ENCODE data around the gene PARVB. TPM values are rescaled to one million over a fixed set of nuclear protein-coding genes. Genes with fewer than 3 reads are reported as not detected.

PARVB gene
- total RNA-seq, 2 donors from 2014 or later, result 43.8 to 86.5 TPM

- TF ChIP-seq CTCF (IDR thresholded peaks at IDR 0.05), result no peak
- Histone ChIP-seq H3K4me1 (no peaks in the 10 kb centered on the region), H3K27ac (peak overlapping the region in 1 of 2 donors; percentile 58), H3K4me3 (peak overlapping the region in 1 of 2 donors; percentile 30), H3K36me3 (no peaks in the 10 kb centered on the region), H3K27me3 (no peaks in the 10 kb centered on the region), H3K9me3 (no peaks in the 10 kb centered on the region)
- peak; percentile 67 for DNase-seq (ENCODE audit: low spot score)
Measured at GRCh38 chr22:44182588-44183286, 158.6 kb downstream of the PARVB start.

- Histone ChIP-seq H3K27me3 (no peaks in the 10 kb centered on the region), H3K36me3 (no peaks in the 10 kb centered on the region), H3K4me3 (no peak overlapping the region), H3K4me1 (no peaks in the 10 kb centered on the region), H3K27ac (no peak overlapping the region), H3K9me3 (no peaks in the 10 kb centered on the region)
- no peak for TF ChIP-seq CTCF (IDR thresholded peaks at IDR 0.05)
- no peak for DNase-seq (ENCODE audit: low spot score)
Measured at GRCh38 chr22:44183287-44183588, 159.1 kb downstream of the PARVB start.

DNA sequence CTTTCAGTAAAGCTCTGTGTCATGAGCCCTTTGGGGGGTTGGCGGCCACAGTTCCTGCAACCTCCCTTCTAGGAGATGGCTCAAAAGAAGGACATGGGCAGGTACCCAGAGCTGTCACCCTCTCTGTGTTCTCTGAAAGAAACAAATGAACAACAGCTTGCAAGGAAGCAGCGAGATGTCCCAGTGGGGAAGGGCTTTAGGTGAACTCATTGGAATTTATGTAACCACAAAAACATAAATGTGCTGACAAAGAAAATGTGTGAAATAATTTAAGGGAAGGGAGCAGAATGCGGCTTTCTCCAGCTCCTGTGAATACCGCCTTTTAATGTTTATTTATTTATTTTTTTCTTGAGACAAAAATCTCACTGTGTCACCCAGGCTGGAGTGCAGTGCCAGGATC lies 159.9 kb downstream of the PARVB start:
- H3K4me3 ChIP-seq, result no peak overlapping the region
- no peak overlapping the region for H3K27ac ChIP-seq
- H3K9me3 ChIP-seq, result no peaks in the 10 kb centered on the region
- H3K27me3 ChIP-seq, result no peaks in the 10 kb centered on the region
- no peaks in the 10 kb centered on the region for H3K36me3 ChIP-seq
- TF ChIP-seq CTCF (IDR thresholded peaks at IDR 0.05), result no peak
- no peak for DNase-seq (ENCODE audit: low spot score)
- no peaks in the 10 kb centered on the region for H3K4me1 ChIP-seq

- Histone ChIP-seq H3K27me3 (no peaks in the 10 kb centered on the region), H3K4me3 (no peak overlapping the region)
Measured at GRCh38 chr22:44185237-44186120, 161.4 kb downstream of the PARVB start.

DNA sequence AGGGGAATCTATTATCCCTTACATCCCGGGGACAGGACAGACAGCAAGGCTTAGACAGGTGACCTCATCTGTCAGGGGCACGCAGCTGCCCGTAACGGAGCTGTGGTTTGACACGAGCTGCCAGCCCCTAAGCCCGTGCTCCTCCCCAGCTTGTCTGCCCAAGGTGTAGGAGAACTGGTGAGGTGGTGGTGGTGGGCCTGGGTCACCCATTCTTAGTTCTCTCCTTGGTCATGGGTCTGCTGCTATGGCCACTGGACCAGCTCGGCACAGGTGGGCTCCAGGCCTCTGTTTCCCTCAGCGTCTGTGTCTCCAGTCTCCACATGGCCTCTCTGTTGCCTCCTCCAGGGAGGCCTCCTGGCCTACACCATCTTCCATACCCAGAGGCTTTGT lies 162.0 kb downstream of the PARVB start:
- no peak for DNase-seq (ENCODE audit: low spot score)
- no peak for TF ChIP-seq CTCF (IDR thresholded peaks at IDR 0.05)
- Histone ChIP-seq H3K9me3 (no peaks in the 10 kb centered on the region), H3K36me3 (no peaks in the 10 kb centered on the region), H3K4me3 (no peak overlapping the region), H3K27ac (no peak overlapping the region), H3K27me3 (no peaks in the 10 kb centered on the region), H3K4me1 (no peaks in the 10 kb centered on the region)

More at GRCh38 chr22:44185237-44186120, 161.4 kb downstream of the PARVB start:
- no peak for TF ChIP-seq CTCF (IDR thresholded peaks at IDR 0.05)
- H3K4me1 ChIP-seq, result no peaks in the 10 kb centered on the region
- H3K36me3 ChIP-seq, result no peaks in the 10 kb centered on the region
- DNase-seq (ENCODE audit: low spot score), result no peak
- H3K27ac ChIP-seq, result no peak overlapping the region
- no peaks in the 10 kb centered on the region for H3K9me3 ChIP-seq

Measured in right atrium auricular region (tissue), 2 donors.